Ovary (tissue), 3 donors: ENCODE measurements around the gene TDRD9.

Experiments used
- CTCF ChIP-seq, 3 donors: fragments of 450-650 bp in 2 of 3; fragments of 200-600 bp in 1 of 3; IDR thresholded peaks; one replicate each; pipeline versions ENCODE4 v1.5.1 to v1.8.0; 2016 to 2022; ENCODE audit warnings: antibody characterized with exemption in 3 of 3, mild to moderate bottlenecking in 1 of 3
- EP300 ChIP-seq: sonication (generic); formaldehyde crosslinking; IDR thresholded peaks from one replicate; pipeline ENCODE4 v1.6.1; 2017; ENCODE audit warnings: antibody characterized with exemption
- POLR2A ChIP-seq: fragments of 450-650 bp; IDR thresholded peaks from one replicate; pipeline ENCODE4 v1.6.1; 2017; ENCODE audit warnings: antibody characterized with exemption, mild to moderate bottlenecking, moderate library complexity
- donor health status: DM: no; HTN: no; CAD: no.

GRCh38 chr14:104005489-104005888 is 77.2 kb downstream of the TDRD9 start:
- TF ChIP-seq CTCF (IDR thresholded peaks at IDR 0.05) (no peak), POLR2A (no peak), EP300 (no peak)
